HL-60/S4 treated with phorbol 12-myristate 13-acetate at 8.2 ng/mL for 4 days and 3 days (cell line): Measurements from ENCODE around the gene TMUB2.

Source experiments
- in situ Hi-C: fragments of 300-500 bp; cut with MboI; formaldehyde crosslinking; loops from 2 replicates; pipeline ENCODE4 v1.15.0; 2022; ENCODE audit warnings: low sequenced_read_pairs

TMUB2 gene

GRCh38 chr17:44176257-44176656 lies 10.5 kb upstream of the TMUB2 start:
- in situ Hi-C loops: no loop called here

- in situ Hi-C loops: no loop called here
These were observed 9.9 kb upstream of the TMUB2 start for GRCh38 chr17:44176671-44177501.

- in situ Hi-C loops: no loop called here
These were observed 9.1 kb upstream of the TMUB2 start for GRCh38 chr17:44177640-44178039.

- in situ Hi-C loops: no loop called here
These were observed 8.6 kb upstream of the TMUB2 start for GRCh38 chr17:44178133-44178532.

GRCh38 chr17:44183024-44183423 lies 3.7 kb upstream of the TMUB2 start:
- in situ Hi-C loops: no loop called here

GRCh38 chr17:44184212-44184810 lies 2.5 kb upstream of the TMUB2 start:
- in situ Hi-C loops: no loop called here

- in situ Hi-C loops: no loop called here
These were observed 543 bp downstream of the TMUB2 start for GRCh38 chr17:44187131-44187899.

- in situ Hi-C loops: no loop called here
These were observed 2.0 kb downstream of the TMUB2 start for GRCh38 chr17:44188576-44189403.

- in situ Hi-C loops: no loop called here
These were observed 3.7 kb downstream of the TMUB2 start for GRCh38 chr17:44190481-44190880.

GRCh38 chr17:44191369-44191768 lies 4.6 kb downstream of the TMUB2 start:
- in situ Hi-C loops: no loop called here

GRCh38 chr17:44191941-44192496 lies 5.2 kb downstream of the TMUB2 start:
- in situ Hi-C loops: no loop called here

GRCh38 chr17:44192750-44193149 lies 6.0 kb downstream of the TMUB2 start:
- in situ Hi-C loops: no loop called here

- in situ Hi-C loops: no loop called here
These were observed 6.7 kb downstream of the TMUB2 start for GRCh38 chr17:44193326-44194084.

GRCh38 chr17:44197107-44197506 lies 10.3 kb downstream of the TMUB2 start:
- in situ Hi-C loops: no loop called here

- in situ Hi-C loops: no loop called here
These were observed 11.4 kb downstream of the TMUB2 start for GRCh38 chr17:44197980-44198720.

- in situ Hi-C loops: no loop called here
These were observed 12.2 kb downstream of the TMUB2 start for GRCh38 chr17:44198721-44199552.

GRCh38 chr17:44199553-44200477 lies 13.0 kb downstream of the TMUB2 start, which contains the start of gene ATXN7L3:
TSS of gene ATXN7L3 (minus strand) at chr17:44199884. CDS start at chr17:44198070, 1,814 bp downstream.
- in situ Hi-C loops: loop anchor here (25.0 kb wide), 1 partner anchor 312 kb away; the partner anchor contains the start of gene GPATCH8
